ENCODE measurements around the gene TRAK2.

DNA sequence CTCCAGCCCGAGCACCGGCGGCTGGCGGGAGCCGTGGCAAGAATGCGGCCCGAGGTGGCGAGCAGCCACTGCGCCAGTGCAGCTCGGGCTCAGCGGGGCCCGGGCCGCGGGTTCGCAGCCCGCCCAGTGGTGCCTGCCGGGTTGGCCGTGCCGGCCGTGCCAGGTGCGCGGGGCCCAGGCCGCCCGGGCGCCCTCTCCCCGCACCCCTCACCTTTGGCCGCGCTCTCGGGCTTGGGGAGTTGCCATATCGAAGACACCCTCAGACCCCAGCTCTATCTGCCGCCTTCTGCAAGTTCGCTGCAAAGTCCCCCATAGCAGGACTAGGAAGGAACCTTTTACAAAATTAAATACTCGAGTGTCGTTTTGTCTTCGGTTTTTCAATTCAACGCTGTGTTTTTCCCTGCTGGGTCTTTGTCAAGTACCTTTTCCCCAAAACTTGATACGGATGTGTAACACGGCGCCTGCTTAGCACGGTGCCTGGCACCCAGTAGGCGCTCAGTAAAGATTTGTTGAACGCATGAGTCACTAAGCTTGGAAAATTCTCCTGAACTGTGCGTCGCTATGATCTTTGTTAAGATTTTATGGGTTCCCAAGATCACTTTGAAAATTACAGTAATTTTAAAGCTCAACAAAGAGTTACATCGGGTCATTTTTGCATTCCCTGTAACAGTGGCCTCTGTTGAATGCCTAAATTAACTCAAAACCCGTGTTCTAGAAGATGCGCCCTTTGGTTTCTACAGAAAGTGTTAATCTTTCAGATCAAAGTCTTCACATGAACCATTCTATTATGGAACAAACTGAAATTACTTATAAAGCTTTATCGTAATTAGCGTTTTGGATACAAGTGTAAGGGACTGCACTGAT lies 1.0 kb upstream of the TRAK2 start:
- no peak for TF ChIP-seq CTCF (conservative IDR thresholded peaks at IDR 0.05 in 1 of 2, IDR thresholded peaks at IDR 0.05 in 1 of 2; ENCODE audit: low read depth in 1 of 2, low read length in 2 of 2)
- no peak for TF ChIP-seq EZH2 (IDR thresholded peaks at IDR 0.05; ENCODE audit: low read length, missing control alignments)

All from fibroblast of lung (primary cell).